GM18526 (cell line): Measurements from ENCODE around the gene ZNF629.

Experiments used
- POLR2A ChIP-seq: IDR thresholded peaks from 3 replicates; pipeline ENCODE4 v1.6.1; 2011; ENCODE audit not compliant: insufficient read length; ENCODE audit errors: extremely low read depth

Gene ZNF629

DNA sequence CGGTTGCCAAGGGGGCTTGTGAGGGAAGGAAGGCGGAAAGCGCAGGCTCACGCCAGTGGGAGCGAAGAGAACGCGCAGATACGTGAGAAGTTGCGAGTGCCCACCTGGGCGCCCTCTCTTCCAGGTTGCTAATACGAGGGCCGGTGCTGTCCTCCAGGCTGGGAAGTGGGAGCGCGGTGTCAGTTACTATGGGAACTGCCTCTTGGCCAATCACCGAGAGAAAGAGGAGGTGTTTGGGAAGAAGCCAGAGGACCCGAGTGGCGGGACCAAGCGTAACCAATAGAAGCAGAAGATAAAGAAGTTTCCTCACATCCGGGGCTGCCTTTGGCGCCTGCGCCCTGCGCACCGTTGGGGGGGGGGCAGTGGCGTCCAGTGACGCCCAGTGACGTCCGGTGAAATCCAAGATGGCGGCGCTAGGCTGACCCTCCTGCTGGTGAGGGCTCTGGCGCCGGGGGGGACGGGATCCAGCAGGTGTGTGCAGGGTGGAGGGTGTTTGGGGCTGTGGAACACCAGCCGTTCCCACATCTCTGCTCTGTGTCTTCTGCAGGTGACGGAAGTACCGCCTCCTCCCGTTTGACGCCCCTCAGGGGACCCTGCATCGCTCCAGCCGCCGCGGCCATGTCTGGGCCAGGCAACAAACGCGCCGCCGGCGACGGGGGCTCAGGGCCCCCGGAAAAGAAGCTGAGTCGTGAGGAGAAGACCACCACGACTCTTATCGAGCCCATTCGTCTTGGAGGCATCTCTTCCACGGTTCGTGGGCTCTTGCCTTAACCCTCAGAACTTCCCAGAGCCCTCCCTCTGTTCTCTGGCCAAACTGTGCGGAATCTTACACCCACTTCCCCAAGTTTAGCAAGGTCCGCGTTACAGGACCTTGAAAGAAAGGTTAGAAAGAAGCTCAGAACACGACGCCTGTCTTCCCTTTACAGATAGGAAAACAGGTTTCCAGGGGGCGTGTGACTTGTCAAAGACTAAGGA is 24.8 kb downstream of the ZNF629 start, which contains the start of the genes CFAP119 and RNF40:
CFAP119 (minus strand) TSS at position 135 of the 975 bp plus-strand sequence. CDS start 314 bp downstream, outside the sequence.
RNF40 (plus strand) TSS at position 395 of the 975 bp plus-strand sequence; CDS start at position 619, 224 bp downstream.
- peak; percentile 89 for TF ChIP-seq POLR2A

- no peak for TF ChIP-seq POLR2A
Observed at GRCh38 chr16:30761427-30761927, 25.5 kb downstream of the ZNF629 start.

- no peak for TF ChIP-seq POLR2A
Observed at GRCh38 chr16:30760577-30761426, 26.2 kb downstream of the ZNF629 start.

- TF ChIP-seq POLR2A: no peak
Observed at GRCh38 chr16:30760001-30760559, 26.9 kb downstream of the ZNF629 start.

- no peak for TF ChIP-seq POLR2A
Observed at GRCh38 chr16:30758988-30759491, 28.0 kb downstream of the ZNF629 start.

DNA sequence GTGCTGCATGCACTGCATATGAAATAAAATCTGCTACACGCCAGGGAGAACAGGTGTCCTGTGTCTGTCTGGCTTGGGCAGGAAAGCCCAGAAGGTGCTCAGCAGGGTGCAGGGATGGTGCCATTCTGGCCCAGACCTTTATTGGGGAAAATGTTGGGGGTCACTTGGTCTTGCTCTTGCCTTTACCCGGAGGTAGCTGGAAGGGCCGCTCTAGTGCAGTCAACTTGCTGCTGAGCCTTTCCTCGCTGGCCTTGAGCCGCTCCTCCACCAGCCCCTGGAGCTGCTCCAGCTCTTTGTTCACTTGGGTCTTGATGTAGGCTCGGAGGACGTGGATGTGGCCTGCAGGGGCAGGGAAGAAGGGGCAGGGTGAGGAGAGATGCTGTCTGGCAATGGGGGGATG is 29.7 kb downstream of the ZNF629 start:
- TF ChIP-seq POLR2A: no peak

DNA sequence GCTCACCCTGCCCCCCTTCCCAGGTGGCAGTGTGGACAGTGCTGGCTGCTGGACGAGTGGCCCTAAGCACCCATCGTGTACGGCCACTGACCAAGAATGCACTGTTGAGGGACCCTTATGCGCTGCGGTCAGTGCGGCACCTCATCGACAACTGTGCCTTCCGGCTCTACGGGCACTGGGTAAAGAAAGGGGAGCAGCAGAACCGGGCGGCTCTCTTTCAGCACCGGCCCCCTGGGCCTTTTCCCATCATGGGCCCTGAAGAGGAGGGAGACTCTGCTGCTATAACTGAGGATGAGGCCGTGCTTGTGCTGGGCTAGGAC is 30.3 kb downstream of the ZNF629 start:
- no peak for TF ChIP-seq POLR2A

DNA sequence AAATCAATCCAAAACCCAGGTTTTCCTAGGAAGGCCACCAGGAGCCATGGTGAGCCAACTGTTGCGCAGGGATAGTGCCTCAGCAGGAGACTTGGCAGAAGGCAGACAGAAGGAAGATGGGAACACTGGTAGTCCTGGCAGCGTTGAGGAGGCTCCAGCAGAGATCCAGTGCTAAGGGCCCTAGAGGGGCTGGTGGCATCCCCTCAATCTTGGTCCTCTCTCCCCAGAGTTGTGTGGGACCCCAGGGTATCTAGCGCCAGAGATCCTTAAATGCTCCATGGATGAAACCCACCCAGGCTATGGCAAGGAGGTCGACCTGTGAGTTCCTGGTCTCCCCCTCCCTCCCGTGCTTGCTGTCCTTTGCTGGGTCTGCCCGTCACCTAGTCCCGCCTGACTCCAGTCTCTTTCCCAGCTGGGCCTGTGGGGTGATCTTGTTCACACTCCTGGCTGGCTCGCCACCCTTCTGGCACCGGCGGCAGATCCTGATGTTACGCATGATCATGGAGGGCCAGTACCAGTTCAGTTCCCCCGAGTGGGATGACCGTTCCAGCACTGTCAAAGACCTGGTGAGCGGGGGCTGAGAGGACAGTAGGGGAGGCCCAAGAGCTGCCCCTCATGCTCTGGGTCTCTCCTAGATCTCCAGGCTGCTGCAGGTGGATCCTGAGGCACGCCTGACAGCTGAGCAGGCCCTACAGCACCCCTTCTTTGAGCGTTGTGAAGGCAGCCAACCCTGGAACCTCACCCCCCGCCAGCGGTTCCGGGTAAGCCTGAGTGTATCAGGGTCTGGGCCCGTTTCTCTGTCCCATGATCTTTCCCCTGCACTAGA is 30.8 kb downstream of the ZNF629 start:
- TF ChIP-seq POLR2A: no peak

- no peak for TF ChIP-seq POLR2A
Observed at GRCh38 chr16:30753596-30753995, 33.4 kb downstream of the ZNF629 start.

DNA sequence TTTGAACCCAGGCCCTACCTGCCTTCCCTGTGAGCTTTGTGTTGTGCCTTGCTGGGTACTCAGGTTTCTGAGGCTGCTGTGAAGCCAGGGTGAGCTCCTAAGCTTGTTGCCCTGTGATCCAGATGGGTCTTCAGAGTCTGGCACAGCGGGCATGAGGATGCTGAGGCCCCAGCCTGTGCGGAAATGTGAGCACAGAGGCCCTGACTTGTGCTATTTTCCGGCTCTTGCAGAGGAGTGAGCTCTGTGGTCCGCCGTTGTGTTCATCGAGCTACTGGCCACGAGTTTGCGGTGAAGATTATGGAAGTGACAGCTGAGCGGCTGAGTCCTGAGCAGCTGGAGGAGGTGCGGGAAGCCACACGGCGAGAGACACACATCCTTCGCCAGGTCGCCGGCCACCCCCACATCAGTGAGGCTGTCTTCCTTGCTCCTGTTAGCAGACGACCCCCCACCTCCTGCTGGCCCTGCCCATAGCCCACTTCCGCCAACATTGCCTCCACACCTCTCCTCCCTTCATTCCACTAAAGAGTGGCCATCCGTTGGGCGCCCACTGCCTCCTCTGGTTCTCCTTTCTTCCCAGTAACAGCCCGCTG is 36.0 kb downstream of the ZNF629 start:
- no peak for TF ChIP-seq POLR2A

DNA sequence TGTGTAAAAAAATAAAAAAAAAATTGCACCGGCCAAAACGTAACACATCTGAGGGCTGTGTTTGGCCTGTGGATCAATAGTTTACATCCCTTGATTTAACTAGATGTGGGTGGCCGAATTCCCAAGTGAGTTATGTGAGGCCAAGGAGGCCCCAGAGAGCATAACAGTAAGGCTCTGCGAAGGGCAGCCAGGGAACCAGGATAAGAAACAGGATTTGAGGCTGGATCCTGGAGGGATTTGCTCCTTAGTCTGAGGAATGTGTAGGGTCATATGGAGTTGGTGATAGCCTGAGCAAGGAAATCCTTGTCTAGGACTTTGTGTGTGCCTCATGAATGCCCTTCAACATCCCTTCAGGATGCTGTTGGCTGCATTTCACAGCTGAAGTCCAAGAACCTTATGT is 36.8 kb downstream of the ZNF629 start:
- no peak for TF ChIP-seq POLR2A

DNA sequence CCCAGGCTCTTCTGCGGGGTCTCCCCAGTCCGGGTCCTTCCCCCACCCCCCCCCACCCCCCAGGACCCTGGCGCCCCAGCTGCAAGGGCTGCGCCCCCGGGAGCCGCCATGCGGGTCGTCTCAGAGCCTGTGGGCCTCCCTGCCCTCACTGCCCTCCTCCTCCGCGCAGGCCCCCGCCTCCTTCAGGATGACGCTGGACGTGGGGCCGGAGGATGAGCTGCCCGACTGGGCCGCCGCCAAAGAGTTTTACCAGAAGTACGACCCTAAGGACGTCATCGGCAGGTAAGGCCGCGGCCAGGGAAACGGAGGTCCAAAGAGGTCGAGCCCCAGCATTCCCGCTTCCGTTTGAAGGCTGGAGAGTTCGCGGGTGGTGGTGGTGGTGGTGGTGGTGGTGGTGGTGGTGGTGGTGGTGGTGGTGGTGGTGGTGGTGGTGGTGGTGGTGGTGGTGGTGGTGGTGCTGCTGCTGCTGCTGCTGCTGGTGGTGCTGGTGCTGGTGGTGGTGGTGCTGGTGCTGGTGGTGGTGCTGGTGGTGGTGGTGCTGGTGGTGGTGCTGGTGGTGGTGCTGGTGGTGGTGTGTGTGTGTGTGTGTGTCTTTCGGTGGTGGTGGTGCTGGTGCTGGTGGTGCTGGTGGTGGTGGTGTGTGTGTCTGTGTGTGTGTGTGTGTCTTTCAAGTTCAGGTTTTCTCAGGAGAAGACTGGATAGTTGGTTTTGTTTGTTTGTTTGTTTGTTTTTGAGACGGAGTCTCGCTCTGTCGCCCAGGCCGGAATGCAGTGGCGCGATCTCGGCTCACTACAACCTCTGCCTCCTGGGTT is 38.2 kb downstream of the ZNF629 start:
- no peak for TF ChIP-seq POLR2A
